Suprapubic skin (tissue), 3 donors: ENCODE results near the gene LDLRAD4.

Experiments used
- EP300 ChIP-seq: sonication (generic); formaldehyde crosslinking; IDR thresholded peaks from one replicate; pipeline ENCODE4 v1.6.1; 2017; ENCODE audit warnings: antibody characterized with exemption
- TF ChIP-seq, protein P1 (sequence below), 2 donors: fragments of 200-600 bp in 1 of 2; fragments of 450-650 bp in 1 of 2; sonication (generic) in 1 of 2; IDR thresholded peaks; one replicate each; pipeline ENCODE4 v1.5.1; 2016 to 2019; ENCODE audit warnings: antibody characterized with exemption in 2 of 2, mild to moderate bottlenecking in 1 of 2, moderate library complexity in 1 of 2

DNA sequence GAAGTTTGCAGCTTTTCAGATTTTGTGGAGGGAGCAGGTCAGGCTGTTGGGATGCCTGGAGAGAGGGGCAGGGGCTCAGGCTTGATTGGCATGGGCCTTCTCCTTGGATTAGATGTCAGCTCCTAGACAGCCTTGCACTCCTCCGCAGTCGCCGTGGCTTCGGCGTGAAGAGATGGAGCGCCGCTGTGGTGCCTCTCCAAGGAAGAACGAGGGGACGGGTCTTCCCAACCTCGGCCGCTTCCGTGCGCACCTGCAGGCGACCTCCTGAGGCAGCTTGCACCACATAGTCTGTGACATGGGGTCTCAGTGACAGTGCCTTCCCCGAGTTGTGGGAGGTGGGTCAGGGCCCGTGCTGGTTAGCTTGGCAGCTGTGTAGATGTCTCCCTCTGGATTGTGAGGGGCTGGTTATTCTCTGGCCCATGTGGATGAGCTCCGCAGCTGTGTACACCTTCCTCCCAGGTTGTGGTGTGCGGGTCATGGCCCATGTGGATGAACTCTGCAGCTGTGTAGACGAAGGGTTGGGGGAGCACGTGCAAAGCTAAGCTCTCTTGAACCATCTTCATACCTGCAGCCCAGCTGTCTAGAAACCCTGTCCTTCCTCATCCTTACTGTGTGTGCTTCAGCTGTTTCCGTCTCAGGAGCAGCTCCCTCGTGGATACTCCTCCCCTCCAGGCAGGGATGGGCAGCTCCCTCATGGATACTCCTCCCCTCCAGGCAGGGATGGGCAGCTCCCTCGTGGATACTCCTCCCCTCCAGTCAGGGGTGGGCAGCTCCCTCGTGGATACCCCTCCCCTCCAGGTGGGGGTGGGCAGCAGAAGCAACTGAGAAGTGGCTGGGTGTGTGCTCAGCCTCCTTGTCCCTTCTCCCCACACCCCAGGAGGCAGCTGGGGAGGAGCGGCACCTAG is 170.3 kb downstream of the LDLRAD4 start:
- TF ChIP-seq, protein P1, sequence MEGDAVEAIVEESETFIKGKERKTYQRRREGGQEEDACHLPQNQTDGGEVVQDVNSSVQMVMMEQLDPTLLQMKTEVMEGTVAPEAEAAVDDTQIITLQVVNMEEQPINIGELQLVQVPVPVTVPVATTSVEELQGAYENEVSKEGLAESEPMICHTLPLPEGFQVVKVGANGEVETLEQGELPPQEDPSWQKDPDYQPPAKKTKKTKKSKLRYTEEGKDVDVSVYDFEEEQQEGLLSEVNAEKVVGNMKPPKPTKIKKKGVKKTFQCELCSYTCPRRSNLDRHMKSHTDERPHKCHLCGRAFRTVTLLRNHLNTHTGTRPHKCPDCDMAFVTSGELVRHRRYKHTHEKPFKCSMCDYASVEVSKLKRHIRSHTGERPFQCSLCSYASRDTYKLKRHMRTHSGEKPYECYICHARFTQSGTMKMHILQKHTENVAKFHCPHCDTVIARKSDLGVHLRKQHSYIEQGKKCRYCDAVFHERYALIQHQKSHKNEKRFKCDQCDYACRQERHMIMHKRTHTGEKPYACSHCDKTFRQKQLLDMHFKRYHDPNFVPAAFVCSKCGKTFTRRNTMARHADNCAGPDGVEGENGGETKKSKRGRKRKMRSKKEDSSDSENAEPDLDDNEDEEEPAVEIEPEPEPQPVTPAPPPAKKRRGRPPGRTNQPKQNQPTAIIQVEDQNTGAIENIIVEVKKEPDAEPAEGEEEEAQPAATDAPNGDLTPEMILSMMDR (IDR thresholded peaks at IDR 0.05): no peak
- no peak for TF ChIP-seq EP300
